IMR-90 (cell line): ENCODE results near the gene MRPS35.

ENCODE experiments used
- ELK1 ChIP-seq: fragments of 150-350 bp; IDR thresholded peaks from 2 replicates; pipeline ENCODE4 v1.6.1; 2016; ENCODE audit warnings: low read depth, mild to moderate bottlenecking, low read length, moderate library complexity, borderline replicate concordance
- MAFK ChIP-seq: IDR thresholded peaks from 2 replicates; pipeline ENCODE4 v1.6.1; 2012; ENCODE audit warnings: low read depth, low read length, improper control_type of control experiment
- POLR2A ChIP-seq: IDR thresholded peaks from 2 replicates; pipeline ENCODE4 v1.6.1; 2012; ENCODE audit warnings: mild to moderate bottlenecking, low read depth, low read length
- TF ChIP-seq, protein P1 (sequence below): conservative IDR thresholded peaks from 2 replicates; pipeline ENCODE4 v1.5.1; 2012; ENCODE audit warnings: mild to moderate bottlenecking, low read depth, low read length, improper control_type of control experiment

DNA sequence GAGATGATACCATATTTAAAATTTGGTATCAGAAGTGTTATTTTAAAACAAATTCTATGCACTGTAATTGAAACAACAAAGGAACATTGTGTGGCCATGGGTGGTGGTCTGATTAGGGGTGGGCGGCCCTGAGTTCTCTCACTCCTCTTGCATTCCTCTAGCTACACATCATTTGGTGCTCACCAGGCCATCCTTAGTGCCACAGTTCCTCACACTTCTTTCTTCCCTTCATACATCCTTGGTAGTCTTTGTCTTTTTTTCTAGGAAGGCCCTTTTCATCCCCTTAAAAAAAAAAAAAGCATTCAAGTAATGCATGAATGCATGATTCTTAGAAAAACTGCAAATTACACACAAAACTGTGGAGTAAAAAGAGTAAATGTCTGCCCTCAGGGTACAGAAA is 71.8 kb downstream of the MRPS35 start:
- TF ChIP-seq ELK1 (no peak), MAFK (no peak), POLR2A (no peak)
- TF ChIP-seq, protein P1, sequence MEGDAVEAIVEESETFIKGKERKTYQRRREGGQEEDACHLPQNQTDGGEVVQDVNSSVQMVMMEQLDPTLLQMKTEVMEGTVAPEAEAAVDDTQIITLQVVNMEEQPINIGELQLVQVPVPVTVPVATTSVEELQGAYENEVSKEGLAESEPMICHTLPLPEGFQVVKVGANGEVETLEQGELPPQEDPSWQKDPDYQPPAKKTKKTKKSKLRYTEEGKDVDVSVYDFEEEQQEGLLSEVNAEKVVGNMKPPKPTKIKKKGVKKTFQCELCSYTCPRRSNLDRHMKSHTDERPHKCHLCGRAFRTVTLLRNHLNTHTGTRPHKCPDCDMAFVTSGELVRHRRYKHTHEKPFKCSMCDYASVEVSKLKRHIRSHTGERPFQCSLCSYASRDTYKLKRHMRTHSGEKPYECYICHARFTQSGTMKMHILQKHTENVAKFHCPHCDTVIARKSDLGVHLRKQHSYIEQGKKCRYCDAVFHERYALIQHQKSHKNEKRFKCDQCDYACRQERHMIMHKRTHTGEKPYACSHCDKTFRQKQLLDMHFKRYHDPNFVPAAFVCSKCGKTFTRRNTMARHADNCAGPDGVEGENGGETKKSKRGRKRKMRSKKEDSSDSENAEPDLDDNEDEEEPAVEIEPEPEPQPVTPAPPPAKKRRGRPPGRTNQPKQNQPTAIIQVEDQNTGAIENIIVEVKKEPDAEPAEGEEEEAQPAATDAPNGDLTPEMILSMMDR: no peak
